DND-41 (cell line): ENCODE measurements around the gene ZNF112.

Source experiments
- CTCF ChIP-seq: IDR thresholded peaks from 2 replicates; pipeline ENCODE4 v1.5.1; 2012; ENCODE audit warnings: borderline replicate concordance, low read length, moderate library complexity, mild to moderate bottlenecking; ENCODE audit not compliant: poor library complexity, severe bottlenecking; ENCODE audit errors: extremely low read depth
- EZH2 ChIP-seq: IDR thresholded peaks from 3 replicates; pipeline ENCODE4 v1.6.1; 2012; ENCODE audit warnings: borderline replicate concordance, low read depth, mild to moderate bottlenecking, moderate library complexity, low read length, inconsistent platforms; ENCODE audit not compliant: severe bottlenecking

- TF ChIP-seq CTCF: no peak
- TF ChIP-seq EZH2: no peak
Measured at GRCh38 chr19:44371815-44372480, 15.5 kb upstream of the ZNF112 start.
